ENCODE results near the gene NR4A1.

Gene NR4A1

GRCh38 chr12:52018433-52019112 lies 32.7 kb upstream of the NR4A1 start:
- no peak for DNase-seq (ENCODE audit: low read depth in 2 of 2)

- DNase-seq (ENCODE audit: low read depth in 2 of 2): no peak
These were observed 32.0 kb upstream of the NR4A1 start for GRCh38 chr12:52019113-52019770.

GRCh38 chr12:52020539-52021336 lies 30.5 kb upstream of the NR4A1 start:
- DNase-seq (ENCODE audit: low read depth in 2 of 2): no peak

- DNase-seq (ENCODE audit: low read depth in 2 of 2): no peak
These were observed 28.4 kb upstream of the NR4A1 start for GRCh38 chr12:52022841-52023181.

- no peak for DNase-seq (ENCODE audit: low read depth in 2 of 2)
These were observed 27.9 kb upstream of the NR4A1 start for GRCh38 chr12:52023182-52023975.

- DNase-seq (ENCODE audit: low read depth in 2 of 2): no peak
These were observed 27.1 kb upstream of the NR4A1 start for GRCh38 chr12:52023976-52024688.

- DNase-seq (ENCODE audit: low read depth in 2 of 2): no peak
These were observed 26.4 kb upstream of the NR4A1 start for GRCh38 chr12:52024845-52025230.

- no peak for DNase-seq (ENCODE audit: low read depth in 2 of 2)
These were observed 25.0 kb upstream of the NR4A1 start for GRCh38 chr12:52026263-52026662.

- no peak for DNase-seq (ENCODE audit: low read depth in 2 of 2)
These were observed 24.0 kb upstream of the NR4A1 start for GRCh38 chr12:52027085-52027843.

- no peak for DNase-seq (ENCODE audit: low read depth in 2 of 2)
These were observed 21.6 kb upstream of the NR4A1 start for GRCh38 chr12:52029685-52030084.

GRCh38 chr12:52032446-52032803 lies 18.8 kb upstream of the NR4A1 start:
- no peak for DNase-seq (ENCODE audit: low read depth in 2 of 2)

- DNase-seq (ENCODE audit: low read depth in 2 of 2): peak; percentile 86
These were observed 18.3 kb upstream of the NR4A1 start for GRCh38 chr12:52032804-52033445.

GRCh38 chr12:52033446-52034140 lies 17.6 kb upstream of the NR4A1 start:
- no peak for DNase-seq (ENCODE audit: low read depth in 2 of 2)

- DNase-seq (ENCODE audit: low read depth in 2 of 2): no peak
These were observed 16.1 kb upstream of the NR4A1 start for GRCh38 chr12:52035190-52035589.

GRCh38 chr12:52035926-52036325 lies 15.3 kb upstream of the NR4A1 start:
- no peak for DNase-seq (ENCODE audit: low read depth in 2 of 2)

GRCh38 chr12:52036587-52037171 lies 14.6 kb upstream of the NR4A1 start:
- peak in 1 of 2 experiments; percentile 56 for DNase-seq (ENCODE audit: low read depth in 2 of 2)

GRCh38 chr12:52037248-52037861 lies 13.9 kb upstream of the NR4A1 start:
- DNase-seq (ENCODE audit: low read depth in 2 of 2): no peak

- DNase-seq (ENCODE audit: low read depth in 2 of 2): no peak
These were observed 12.8 kb upstream of the NR4A1 start for GRCh38 chr12:52038447-52038846.

- DNase-seq (ENCODE audit: low read depth in 2 of 2): no peak
These were observed 10.2 kb upstream of the NR4A1 start for GRCh38 chr12:52041035-52041434.

Data from fibroblast of skin of left quadriceps (primary cell).